Esophagus squamous epithelium (tissue), 5 donors: ENCODE results near the gene MEF2C. TPM values are rescaled to one million over a fixed set of nuclear protein-coding genes. Genes with fewer than 3 reads are reported as not detected.

Experiments used
- DNase-seq: peaks from one replicate; lab custom pipeline; 2025; lab: John Stamatoyannopoulos, UW
- H3K27ac ChIP-seq, 4 donors: fragments of 200-600 bp; sonication (generic); one replicate each; pipeline ENCODE4 v1.5.1; 2016 to 2019; ENCODE audit warnings: mild to moderate bottlenecking in 1 of 4
- H3K27me3 ChIP-seq, 4 donors: fragments of 200-600 bp; sonication (generic); 1 replicate in 3 of 4; 2 replicates in 1 of 4; pipeline versions ENCODE4 v1.5.1 to v1.6.0; 2017 to 2021; ENCODE audit warnings: antibody characterized with exemption in 1 of 4
- H3K36me3 ChIP-seq, 3 donors: fragments of 200-600 bp; sonication (generic); one replicate each; pipeline ENCODE4 v1.5.1; 2016 to 2019
- H3K4me1 ChIP-seq, 3 donors: fragments of 200-600 bp; sonication (generic); one replicate each; pipeline ENCODE4 v1.5.1; 2017 to 2019
- H3K4me3 ChIP-seq, 4 donors: fragments of 200-600 bp; sonication (generic); 1 replicate in 3 of 4; 2 replicates in 1 of 4; pipeline ENCODE4 v1.5.1; 2016 to 2019; ENCODE audit warnings: mild to moderate bottlenecking in 2 of 4, moderate library complexity in 1 of 4
- H3K9me3 ChIP-seq, 3 donors: fragments of 200-600 bp; sonication (generic); one replicate each; pipeline ENCODE4 v1.5.1; 2016 to 2019
- CTCF ChIP-seq, 6 experiments: fragments of 450-650 bp in 4 of 6; fragments of 200-600 bp in 2 of 6; sonication (generic) in 2 of 6; IDR thresholded peaks; one replicate each; pipeline ENCODE4 v1.5.1; 2016 to 2019; ENCODE audit warnings: antibody characterized with exemption in 6 of 6, mild to moderate bottlenecking in 4 of 6, moderate library complexity in 4 of 6
- POLR2A ChIP-seq, 4 donors: fragments of 450-650 bp; IDR thresholded peaks; one replicate each; pipeline ENCODE4 v1.6.1; 2017; ENCODE audit warnings: antibody characterized with exemption in 4 of 4, mild to moderate bottlenecking in 4 of 4, moderate library complexity in 3 of 4
- WGBS, 2 donors: methylation state at CpG; one replicate each; pipeline ENCODE4 v1.1.5; 2018; 5-methylcytosine and 5-hydroxymethylcytosine counted together
- intact Hi-C: fragments of 100-400 bp; cut with DNase I; formaldehyde crosslinking; loops from one replicate; pipeline ENCODE4 v1.15.0; 2022
- total RNA-seq, 4 donors: library from RNA; depleted of rRNA; stranded (reverse); fragments of >200 nt; gene quantifications; one replicate each; pipeline ENCODE4 v1.1.0, GENCODE V29; 2016
- donor health status: DM: yes; HTN: yes; CAD: no.

Gene MEF2C
- total RNA-seq, 4 donors from 2014 or later, result 3.1 to 17.5 (median 9.9) TPM

GRCh38 chr5:88837222-88837621, 45.8 kb downstream of the MEF2C start:
- intact Hi-C loops, result loop anchor here (10.0 kb wide), 1 partner anchor 48 kb away; the partner anchor contains the start of gene MEF2C
- no peak overlapping the region for H3K4me3 ChIP-seq
- WGBS, 2 donors, result 84 to 93% methylated on average over 4 of the region's 4 CpGs
- H3K36me3 ChIP-seq, result no peaks in the 10 kb centered on the region
- H3K9me3 ChIP-seq, result no peaks in the 10 kb centered on the region
- H3K27ac ChIP-seq, result peak overlapping the region in 2 of 4 donors; percentile 74 to 81
- H3K27me3 ChIP-seq, result no peaks in the 10 kb centered on the region
- H3K4me1 ChIP-seq, result peaks cover 0 to 24% (median 5%) of the 10 kb centered on the region in 3 donors
- TF ChIP-seq CTCF (IDR thresholded peaks at IDR 0.05) (no peak), POLR2A (IDR thresholded peaks at IDR 0.05) (no peak)
- no peak for DNase-seq

GRCh38 chr5:88836195-88836838, 46.7 kb downstream of the MEF2C start:
- Histone ChIP-seq H3K36me3 (no peaks in the 10 kb centered on the region), H3K4me1 (peaks cover 0 to 25% (median 5%) of the 10 kb centered on the region in 3 donors), H3K27me3 (no peaks in the 10 kb centered on the region), H3K27ac (peak overlapping the region; percentile 39 to 81 (median 77)), H3K4me3 (peak overlapping the region in 2 of 4 donors; percentile 19 to 47), H3K9me3 (no peaks in the 10 kb centered on the region)
- WGBS, 2 donors, result 32 to 39% methylated on average over 5 of the region's 5 CpGs
- TF ChIP-seq POLR2A (IDR thresholded peaks at IDR 0.05), result no peak
- no peak for TF ChIP-seq CTCF (IDR thresholded peaks at IDR 0.05)
- no peak for DNase-seq
- intact Hi-C loops, result loop anchor here (10.0 kb wide), 1 partner anchor 48 kb away; the partner anchor contains the start of gene MEF2C

GRCh38 chr5:88834499-88834898, 48.5 kb downstream of the MEF2C start:
- Histone ChIP-seq H3K4me3 (no peak overlapping the region), H3K27me3 (no peaks in the 10 kb centered on the region), H3K36me3 (no peaks in the 10 kb centered on the region), H3K4me1 (peaks cover 0 to 39% (median 5%) of the 10 kb centered on the region in 3 donors), H3K9me3 (no peaks in the 10 kb centered on the region), H3K27ac (peak overlapping the region in 3 of 4 donors; percentile 70 to 75 (median 74))
- WGBS, 2 donors, result 77 to 81% methylated on average over 4 of the region's 4 CpGs
- TF ChIP-seq CTCF (IDR thresholded peaks at IDR 0.05) (no peak), POLR2A (IDR thresholded peaks at IDR 0.05) (no peak)
- intact Hi-C loops, result loop anchor here (10.0 kb wide), 1 partner anchor 50 kb away; the partner anchor contains the start of gene MEF2C
- no peak for DNase-seq

GRCh38 chr5:88834131-88834462, 48.9 kb downstream of the MEF2C start:
- DNase-seq, result no peak
- H3K4me1 ChIP-seq, result peaks cover 0 to 43% (median 5%) of the 10 kb centered on the region in 3 donors
- no peak for TF ChIP-seq CTCF (IDR thresholded peaks at IDR 0.05)
- TF ChIP-seq POLR2A (IDR thresholded peaks at IDR 0.05), result no peak
- peak overlapping the region in 3 of 4 donors; percentile 70 to 75 (median 74) for H3K27ac ChIP-seq
- H3K9me3 ChIP-seq, result no peaks in the 10 kb centered on the region
- intact Hi-C loops, result loop anchor here (10.0 kb wide), 1 partner anchor 51 kb away; the partner anchor contains the start of gene MEF2C
- H3K36me3 ChIP-seq, result no peaks in the 10 kb centered on the region
- 81 to 87% methylated on average over 2 of the region's 2 CpGs for WGBS, 2 donors
- no peak overlapping the region for H3K4me3 ChIP-seq
- no peaks in the 10 kb centered on the region for H3K27me3 ChIP-seq
